Left lung (tissue), 10 donors: Measurements from ENCODE around the gene ATAD3A. TPM values are rescaled to one million over a fixed set of nuclear protein-coding genes. Genes with fewer than 3 reads are reported as not detected.
A peak's percentile ranks its signal among the peaks of the same experiment; 100 is the strongest.
"Not testable (repeated sequence)": the region's sequence is repeated elsewhere in the genome, so short reads cannot be mapped to it uniquely, and the experiment has no call there.

Source experiments
- ATAC-seq: fragments of 200-7000 bp; cut with Tn5 transposase; one replicate; pipeline ENCODE4 v1.9.1; 2020; ENCODE audit warnings: moderate library complexity
- DNase-seq, 4 donors: peaks; one replicate each; pipeline ENCODE4 v3.0.0-alpha.2; 2013 to 2020
- H3K27ac ChIP-seq, 2 donors: fragments of 200-600 bp; sonication (generic) in 1 of 2; one replicate each; pipeline versions ENCODE4 v1.5.0 to v1.8.0; 2020 to 2021
- H3K27me3 ChIP-seq, 2 donors: fragments of 200-600 bp; sonication (generic) in 1 of 2; one replicate each; pipeline versions ENCODE4 v1.5.0 to v1.8.0; 2020 to 2021
- H3K36me3 ChIP-seq, 2 donors: fragments of 200-600 bp; sonication (generic) in 1 of 2; one replicate each; pipeline versions ENCODE4 v1.5.0 to v1.8.0; 2020 to 2021
- H3K4me1 ChIP-seq, 2 donors: fragments of 200-600 bp; one replicate each; pipeline ENCODE4 v1.8.0; 2021
- H3K4me3 ChIP-seq, 2 donors: fragments of 200-600 bp; sonication (generic) in 1 of 2; one replicate each; pipeline versions ENCODE4 v1.5.0 to v1.8.0; 2020 to 2021; ENCODE audit warnings: mild to moderate bottlenecking in 1 of 2
- H3K9me3 ChIP-seq, 2 donors: fragments of 200-600 bp; sonication (generic) in 1 of 2; one replicate each; pipeline versions ENCODE4 v1.5.0 to v1.8.0; 2020 to 2021
- CTCF ChIP-seq, 2 donors: fragments of 200-600 bp; sonication (generic) in 1 of 2; IDR thresholded peaks; one replicate each; pipeline versions ENCODE4 v1.5.0 to v1.8.0; 2021; ENCODE audit warnings: antibody characterized with exemption in 2 of 2
- intact Hi-C, 2 donors: fragments of 100-400 bp; cut with DNase I; formaldehyde crosslinking; loops; one replicate each; pipeline versions ENCODE4 v1.11.2 to v1.14.2; 2022
- polyA plus RNA-seq, 6 donors: library from polyadenylated mRNA; unstranded; fragments of 120-200 nt; gene quantifications; one replicate each; pipeline ENCODE4 v1.2.1, GENCODE V29; 2013; ENCODE audit not compliant: insufficient read length in 6 of 6
- total RNA-seq, 2 donors: library from RNA; stranded (reverse); fragmentation: NEBNext Ultra II Directional; extraction: Animal tissue kit (Norgen Biotek cat#: 25700); gene quantifications; one replicate each; pipeline ENCODE4 v1.2.1, GENCODE V29; 2021
- donor health status: DM: no; HTN: yes; CAD: no.
- donor health status: DM: no; HTN: no; CAD: no.

ATAD3A gene
- total and polyA plus RNA-seq, 8 donors, result 12.1 to 37.8 (median 20.1) TPM

GRCh38 chr1:1554550-1554925 lies 42.6 kb downstream of the ATAD3A start:
- H3K27ac ChIP-seq, result peak overlapping the region in 1 of 2 donors; percentile 28
- H3K4me3 ChIP-seq, result no peak overlapping the region
- DNase-seq (no peak), ATAC-seq (no peak)
- intact Hi-C loops, result no loop called here
- H3K4me1 ChIP-seq, result no peaks in the 10 kb centered on the region
- no peaks in the 10 kb centered on the region for H3K27me3 ChIP-seq
- no peak for TF ChIP-seq CTCF (IDR thresholded peaks at IDR 0.05)
- no peaks in the 10 kb centered on the region for H3K9me3 ChIP-seq
- H3K36me3 ChIP-seq, result peaks cover 0 to 15% of the 10 kb centered on the region in 2 donors

GRCh38 chr1:1554926-1555915 lies 43.3 kb downstream of the ATAD3A start:
- H3K27me3 ChIP-seq, result no peaks in the 10 kb centered on the region
- no peak overlapping the region for H3K4me3 ChIP-seq
- intact Hi-C loops, result no loop called here
- no peaks in the 10 kb centered on the region for H3K9me3 ChIP-seq
- H3K27ac ChIP-seq, result peak overlapping the region in 1 of 2 donors; percentile 28
- H3K36me3 ChIP-seq, result peaks cover 0 to 20% of the 10 kb centered on the region in 2 donors
- TF ChIP-seq CTCF (IDR thresholded peaks at IDR 0.05), result no peak
- peak in 1 of 4 donors; percentile 71 for DNase-seq
- peak; percentile 40 for ATAC-seq
- no peaks in the 10 kb centered on the region for H3K4me1 ChIP-seq

DNA sequence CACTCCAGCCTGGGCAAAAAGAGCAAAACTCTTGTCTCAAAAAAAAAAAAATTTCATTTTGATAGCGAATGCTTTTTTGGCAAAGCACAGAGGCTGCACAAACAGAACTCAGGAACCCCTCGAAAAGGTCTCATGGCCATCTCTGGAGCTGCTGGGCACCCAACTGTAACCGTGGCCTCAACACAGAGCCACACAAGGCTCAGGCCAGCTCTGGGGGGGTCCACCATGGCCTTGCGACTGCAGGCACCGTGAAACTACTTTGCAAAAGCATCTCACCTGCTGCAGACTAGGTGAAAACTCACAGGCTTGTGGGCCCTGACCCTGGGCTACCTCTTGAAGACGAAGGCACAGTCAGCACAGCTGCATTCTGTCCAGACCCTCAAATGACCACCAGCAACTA lies 44.5 kb downstream of the ATAD3A start:
- Histone ChIP-seq H3K9me3 (no peaks in the 10 kb centered on the region), H3K4me1 (peaks cover 0 to 2% of the 10 kb centered on the region in 2 donors), H3K4me3 (no peak overlapping the region), H3K27ac (no peak overlapping the region), H3K27me3 (no peaks in the 10 kb centered on the region), H3K36me3 (peaks cover 0 to 33% of the 10 kb centered on the region in 2 donors)
- intact Hi-C loops, result no loop called here
- no peak for TF ChIP-seq CTCF (IDR thresholded peaks at IDR 0.05)
- ATAC-seq (no peak), DNase-seq (no peak)

DNA sequence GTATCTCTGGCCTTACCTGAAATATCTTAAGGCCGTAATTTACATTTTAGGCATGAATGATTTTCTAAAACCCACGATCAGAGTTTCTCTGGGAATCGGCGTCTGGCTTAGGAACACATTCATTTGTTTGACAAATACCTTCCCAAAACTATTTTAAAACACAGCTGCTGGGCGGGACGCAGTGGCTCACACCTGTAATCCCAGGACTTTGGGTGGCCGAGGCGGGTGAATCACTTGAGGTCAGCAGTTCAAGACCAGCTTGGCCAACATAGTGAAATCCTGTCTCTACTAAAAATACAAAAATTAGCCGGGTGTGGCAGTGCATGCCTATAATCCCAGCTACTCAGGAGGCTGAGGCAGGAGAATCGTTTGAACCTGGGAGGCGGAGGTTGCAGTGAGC lies 45.0 kb downstream of the ATAD3A start:
- H3K4me1 ChIP-seq, H3K27ac ChIP-seq, H3K27me3 ChIP-seq, H3K4me3 ChIP-seq, H3K9me3 ChIP-seq, intact Hi-C loops, ATAC-seq, DNase-seq: not testable (repeated sequence)
- H3K36me3 ChIP-seq, result peaks cover 0 to 33% of the 10 kb centered on the region in 2 donors

GRCh38 chr1:1557688-1558087 lies 45.7 kb downstream of the ATAD3A start:
- H3K27ac ChIP-seq, H3K9me3 ChIP-seq, ATAC-seq: not testable (repeated sequence)

DNA sequence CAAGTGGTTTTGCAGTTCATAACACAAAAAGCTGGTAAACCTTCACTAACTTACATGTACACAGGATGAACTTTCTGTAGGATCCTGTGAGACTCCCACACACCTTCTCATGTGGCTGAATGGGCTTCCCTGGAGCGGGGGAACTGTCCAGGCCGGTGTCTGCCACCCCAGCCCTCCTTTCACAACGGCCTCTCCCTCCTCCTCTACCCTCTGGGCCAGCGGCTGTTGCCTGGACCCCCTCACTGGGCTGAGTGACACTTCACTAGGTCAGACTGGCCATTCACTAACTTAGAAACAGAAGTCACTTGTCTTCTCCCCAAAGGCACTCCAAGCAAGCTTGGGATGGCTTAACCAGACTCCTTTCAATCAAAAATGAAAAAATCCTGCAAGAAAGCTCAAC lies 46.6 kb downstream of the ATAD3A start:
- Histone ChIP-seq H3K9me3 (no peaks in the 10 kb centered on the region), H3K4me1 (peaks cover 0 to 6% of the 10 kb centered on the region in 2 donors), H3K4me3 (no peak overlapping the region), H3K27me3 (no peaks in the 10 kb centered on the region), H3K27ac (no peak overlapping the region), H3K36me3 (peaks cover 0 to 46% of the 10 kb centered on the region in 2 donors)
- DNase-seq (no peak), ATAC-seq (no peak)
- intact Hi-C loops, result no loop called here
- no peak for TF ChIP-seq CTCF (IDR thresholded peaks at IDR 0.05)

More at GRCh38 chr1:1557688-1558087, 45.7 kb downstream of the ATAD3A start:
- DNase-seq, intact Hi-C loops, H3K4me3 ChIP-seq, H3K4me1 ChIP-seq, H3K27me3 ChIP-seq: not testable (repeated sequence)
- H3K36me3 ChIP-seq, result peaks cover 0 to 37% of the 10 kb centered on the region in 2 donors
